Gastrocnemius medialis (tissue), 4 donors: ENCODE results near the gene RGS14.

ENCODE experiments used
- CTCF ChIP-seq, 5 experiments: fragments of 450-650 bp in 3 of 5; fragments of 200-600 bp in 2 of 5; sonication (generic) in 2 of 5; IDR thresholded peaks in 4 of 5; conservative IDR thresholded peaks in 1 of 5; 1 replicate in 4 of 5; 2 replicates in 1 of 5; pipeline ENCODE4 v1.5.1; 2016 to 2019; ENCODE audit warnings: antibody characterized with exemption in 5 of 5, mild to moderate bottlenecking in 3 of 5, moderate library complexity in 3 of 5
- POLR2A ChIP-seq, 2 donors: fragments of 450-650 bp; IDR thresholded peaks; one replicate each; pipeline ENCODE4 v1.6.1; 2017; ENCODE audit warnings: antibody characterized with exemption in 2 of 2, mild to moderate bottlenecking in 2 of 2, moderate library complexity in 2 of 2

- TF ChIP-seq POLR2A (IDR thresholded peaks at IDR 0.05) (no peak), CTCF (IDR thresholded peaks at IDR 0.05 in 4 of 5, conservative IDR thresholded peaks at IDR 0.05 in 1 of 5) (no peak)
Measured at GRCh38 chr5:177329883-177330282, 27.8 kb upstream of the RGS14 start.
